GM11168 (cell line): ENCODE measurements around the gene NSMF.

Experiments
- in situ Hi-C: fragments of 300-500 bp; cut with MboI; formaldehyde crosslinking; loops from one replicate; pipeline ENCODE4 v1.12.0; 2022; ENCODE audit warnings: low sequenced_read_pairs; ENCODE audit not compliant: unreplicated experiment

NSMF gene

DNA sequence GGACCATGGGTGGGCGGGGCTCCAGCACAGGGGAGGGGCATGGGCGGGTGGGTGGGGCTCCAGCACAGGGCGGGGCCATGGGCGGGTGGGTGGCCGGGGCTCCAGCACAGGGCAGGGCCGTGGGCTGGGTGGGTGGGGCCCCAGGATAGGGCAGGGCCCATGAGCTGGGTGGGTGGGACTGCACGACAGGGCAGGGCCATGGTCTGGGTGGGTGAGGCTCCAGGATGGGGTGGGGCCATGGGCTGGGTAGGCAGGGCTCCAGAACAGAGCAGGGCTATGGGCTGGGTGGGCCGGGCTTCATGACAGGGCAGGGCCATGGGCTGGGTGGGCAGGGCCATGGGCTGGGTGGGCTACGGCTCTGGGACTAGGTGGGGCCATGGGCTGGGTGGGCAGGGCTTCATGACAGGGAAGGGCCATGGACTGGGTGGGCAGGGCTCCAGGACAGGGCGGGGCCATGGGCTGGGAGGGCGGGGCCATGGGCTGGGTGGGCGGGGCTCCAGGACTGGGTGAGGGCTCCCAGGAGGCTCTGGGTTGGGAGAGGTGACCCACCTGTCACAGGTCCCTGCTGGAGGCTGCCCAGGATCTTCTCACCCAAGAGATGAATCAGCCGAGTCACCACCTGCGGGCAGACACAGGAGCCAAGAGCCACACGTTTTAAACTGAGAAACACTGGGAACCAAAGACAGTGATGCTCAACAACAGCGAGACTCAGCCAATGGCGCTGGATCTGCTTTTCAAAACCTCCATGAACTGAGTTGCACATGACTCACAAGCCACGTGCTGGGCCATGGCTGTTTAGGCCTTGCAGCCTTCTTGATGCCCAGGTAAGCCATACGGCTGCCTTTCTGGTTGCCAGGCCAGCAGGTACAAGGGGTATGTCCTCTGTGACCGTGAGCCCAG lies 33.6 kb upstream of the NSMF start:
- in situ Hi-C loops: no loop called here

DNA sequence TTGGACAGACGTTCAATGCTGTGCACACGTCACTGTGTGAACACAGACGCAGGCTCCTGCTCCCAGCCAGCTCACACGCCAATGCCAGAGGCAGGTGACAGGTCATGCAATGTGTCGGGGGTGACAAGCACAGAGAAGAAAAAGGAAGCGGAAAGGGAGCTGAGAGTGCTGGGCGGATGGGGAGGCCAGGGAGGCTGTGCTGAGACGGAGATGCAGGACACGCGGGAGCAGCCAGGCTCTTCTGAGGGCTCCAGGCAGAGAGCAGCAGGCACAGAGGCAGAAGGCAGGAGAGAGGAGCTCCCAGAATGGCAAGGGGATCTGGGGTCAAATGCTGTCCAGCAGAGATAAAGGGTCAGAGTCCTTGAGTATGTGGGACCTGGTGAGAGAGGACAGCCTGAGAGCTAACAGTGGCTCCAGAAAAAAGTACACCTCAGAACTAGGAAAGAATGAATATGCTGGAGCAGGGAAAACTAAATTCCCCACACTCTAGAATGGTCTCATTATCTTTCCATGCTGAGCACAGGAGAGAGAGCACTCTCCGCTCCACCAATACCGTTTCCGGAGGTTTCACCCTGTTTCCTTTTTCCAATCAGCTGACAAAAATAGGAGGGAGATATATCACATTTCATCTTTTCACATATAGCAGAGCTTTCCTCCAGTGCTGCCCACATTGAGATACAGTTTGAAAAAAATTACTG lies 32.8 kb upstream of the NSMF start:
- in situ Hi-C loops: no loop called here

DNA sequence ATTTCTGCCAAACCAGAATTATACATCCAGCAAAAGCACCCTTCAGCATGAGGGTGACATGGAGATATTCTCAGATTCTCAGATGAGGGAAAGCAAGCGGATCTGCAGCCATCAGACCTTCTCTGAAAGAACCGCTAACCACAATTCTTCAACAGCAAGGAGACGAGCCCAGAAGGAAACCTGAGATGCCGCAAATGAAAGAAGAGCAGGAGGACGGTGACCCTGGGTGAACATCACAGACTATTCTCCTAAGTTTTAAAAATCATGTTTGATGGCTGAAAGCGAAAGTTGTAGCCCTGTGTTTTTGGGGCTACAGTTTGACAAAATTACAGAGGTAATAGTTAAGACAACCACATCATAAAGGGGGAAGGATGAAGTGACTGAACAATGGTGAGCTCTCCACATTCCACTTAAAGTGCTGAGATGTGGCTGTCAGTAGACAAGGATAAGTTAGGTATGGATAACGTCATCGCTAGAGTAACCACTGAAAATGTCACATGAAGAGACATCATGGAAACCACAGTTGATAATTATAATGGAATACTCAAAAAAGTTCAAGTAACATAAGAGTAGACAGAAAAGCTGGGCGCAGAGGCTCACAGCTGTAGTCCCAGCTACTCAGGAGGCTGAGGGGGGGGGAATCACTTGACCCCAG lies 31.5 kb upstream of the NSMF start:
- in situ Hi-C loops: no loop called here

DNA sequence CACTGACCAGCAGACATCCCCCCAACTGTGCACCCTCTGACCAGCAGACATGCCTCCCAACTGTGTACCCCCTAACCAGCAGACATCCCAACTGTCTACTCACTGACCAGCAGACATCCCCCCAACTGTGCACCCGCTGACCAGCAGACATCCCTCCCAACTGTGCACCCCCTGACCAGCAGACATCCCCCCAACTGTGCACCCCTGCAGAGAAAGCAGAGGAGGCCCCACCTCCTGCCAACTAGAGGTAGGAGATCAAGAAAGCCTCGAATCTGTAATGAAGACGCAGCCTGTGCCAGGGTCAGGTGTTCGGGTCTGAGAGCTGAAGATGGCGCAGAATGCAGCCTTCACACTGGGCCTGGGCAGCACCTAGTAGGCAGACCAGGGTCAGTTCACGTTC lies 29.8 kb upstream of the NSMF start:
- in situ Hi-C loops: no loop called here

DNA sequence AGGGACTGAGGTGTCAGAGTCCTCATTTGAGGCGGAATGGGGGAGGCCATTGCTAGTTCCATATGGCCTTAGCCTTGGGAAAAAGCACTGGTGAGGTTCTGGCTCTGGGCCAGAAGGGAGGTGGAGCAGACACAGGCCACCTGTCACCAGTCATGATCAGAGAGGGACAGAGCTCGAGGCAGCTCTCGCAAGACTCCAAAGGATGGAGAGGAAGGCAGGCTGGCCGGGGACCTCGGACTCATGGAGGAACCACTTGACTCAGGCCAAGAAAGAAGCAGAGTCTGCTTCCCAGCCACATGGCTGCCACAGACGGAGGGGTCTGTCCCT lies 29.2 kb upstream of the NSMF start:
- in situ Hi-C loops: no loop called here

DNA sequence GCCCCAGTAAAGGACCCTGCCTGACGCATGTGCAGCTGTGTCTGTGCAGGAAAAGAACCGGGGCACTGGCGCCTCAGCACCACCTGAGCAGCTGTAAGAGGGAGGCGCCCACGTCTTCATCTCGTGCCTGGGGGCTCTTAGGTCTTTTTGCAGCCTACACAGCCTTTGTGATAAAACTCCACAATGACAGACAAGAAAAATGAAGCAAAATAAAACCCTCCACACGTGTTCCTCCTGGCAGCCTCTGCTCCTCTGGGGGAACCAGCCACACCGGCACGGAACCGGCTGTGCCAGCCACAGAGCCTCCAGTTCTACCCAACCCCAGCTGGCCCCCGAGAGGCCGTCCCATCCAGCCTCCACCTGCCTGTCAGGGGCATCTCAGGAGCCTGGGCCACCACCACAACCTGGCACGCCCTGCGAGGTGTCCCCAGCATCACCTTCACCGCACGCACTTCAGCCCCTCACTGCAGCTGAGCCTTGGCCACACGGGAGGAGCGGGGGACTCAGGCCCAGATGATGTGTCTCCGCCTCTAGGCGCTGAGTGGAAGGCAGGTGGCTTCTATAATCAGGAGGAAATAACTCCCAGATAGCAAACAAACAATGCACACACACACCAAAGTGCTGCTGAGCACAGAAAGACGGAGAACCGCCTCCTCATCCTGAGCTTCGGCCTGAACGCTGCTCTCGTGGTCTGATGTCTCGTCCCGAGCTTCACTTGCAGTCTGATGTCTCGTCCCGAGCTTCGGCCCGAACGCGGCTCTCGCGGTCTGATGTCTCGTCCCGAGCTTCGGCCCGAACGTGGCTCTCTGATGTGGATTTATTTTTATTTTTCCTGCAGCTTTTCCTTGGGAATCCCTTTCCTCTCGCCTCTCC lies 28.6 kb upstream of the NSMF start:
- in situ Hi-C loops: no loop called here

DNA sequence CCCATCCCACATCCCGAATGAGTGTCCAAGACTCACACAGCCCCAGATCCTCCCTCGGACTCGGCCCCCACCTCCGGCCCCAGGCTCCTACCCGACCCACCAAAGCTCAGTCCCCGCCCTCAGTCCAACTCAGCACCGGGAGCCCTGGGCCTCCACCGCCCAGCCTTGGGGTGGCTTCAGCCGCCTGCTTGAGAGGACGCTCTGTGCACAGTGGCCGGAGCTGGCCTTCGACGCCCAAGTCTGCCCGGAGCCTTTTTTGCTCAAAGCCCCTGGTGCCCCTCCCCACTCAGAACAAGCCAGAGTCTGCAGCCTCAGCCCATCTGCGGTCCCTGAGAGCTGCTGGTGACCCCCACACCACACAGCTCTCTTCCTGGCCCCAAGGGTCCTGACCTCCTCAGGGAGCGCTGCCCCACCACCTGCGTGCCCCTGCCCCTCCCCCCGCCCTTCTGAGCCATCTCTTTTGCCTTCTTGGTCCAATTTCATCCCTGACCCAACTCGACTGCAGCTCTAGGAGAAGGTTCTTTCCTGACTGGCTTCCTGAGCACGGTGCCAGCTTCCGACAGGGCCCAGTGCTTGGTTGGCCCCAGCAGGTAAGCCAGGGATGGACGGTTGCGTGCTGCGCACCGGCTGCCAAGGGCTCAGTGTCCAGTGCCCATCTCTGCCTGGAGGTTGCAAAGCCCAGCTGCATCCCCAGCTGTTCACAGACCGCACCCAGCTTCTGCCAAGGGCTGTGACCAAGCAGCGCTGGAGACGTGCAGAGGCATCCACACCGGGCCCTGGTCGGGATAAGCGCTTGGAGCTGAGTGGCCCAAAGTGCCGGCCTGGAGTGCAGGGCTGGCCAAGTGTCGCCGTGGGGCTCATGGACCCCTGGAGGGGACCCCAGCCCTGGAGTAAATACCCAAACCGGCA lies 27.7 kb upstream of the NSMF start:
- in situ Hi-C loops: no loop called here

DNA sequence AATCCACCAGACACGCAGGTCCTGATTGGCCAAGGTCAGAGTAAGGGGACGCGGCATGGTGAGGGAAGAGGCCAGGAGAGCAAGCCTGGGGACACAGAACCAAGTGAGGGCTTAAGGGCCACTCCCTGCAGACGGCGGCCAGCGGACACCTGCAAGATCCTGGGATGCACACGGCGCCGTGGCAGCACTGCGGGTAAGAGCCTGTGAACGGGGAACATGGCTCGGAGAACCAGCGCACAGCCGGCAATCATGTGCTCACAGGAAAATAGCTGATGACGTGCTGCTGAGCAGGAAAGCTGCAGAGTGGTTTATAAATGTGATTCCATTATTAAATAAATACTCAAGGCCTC lies 27.0 kb upstream of the NSMF start:
- in situ Hi-C loops: no loop called here

DNA sequence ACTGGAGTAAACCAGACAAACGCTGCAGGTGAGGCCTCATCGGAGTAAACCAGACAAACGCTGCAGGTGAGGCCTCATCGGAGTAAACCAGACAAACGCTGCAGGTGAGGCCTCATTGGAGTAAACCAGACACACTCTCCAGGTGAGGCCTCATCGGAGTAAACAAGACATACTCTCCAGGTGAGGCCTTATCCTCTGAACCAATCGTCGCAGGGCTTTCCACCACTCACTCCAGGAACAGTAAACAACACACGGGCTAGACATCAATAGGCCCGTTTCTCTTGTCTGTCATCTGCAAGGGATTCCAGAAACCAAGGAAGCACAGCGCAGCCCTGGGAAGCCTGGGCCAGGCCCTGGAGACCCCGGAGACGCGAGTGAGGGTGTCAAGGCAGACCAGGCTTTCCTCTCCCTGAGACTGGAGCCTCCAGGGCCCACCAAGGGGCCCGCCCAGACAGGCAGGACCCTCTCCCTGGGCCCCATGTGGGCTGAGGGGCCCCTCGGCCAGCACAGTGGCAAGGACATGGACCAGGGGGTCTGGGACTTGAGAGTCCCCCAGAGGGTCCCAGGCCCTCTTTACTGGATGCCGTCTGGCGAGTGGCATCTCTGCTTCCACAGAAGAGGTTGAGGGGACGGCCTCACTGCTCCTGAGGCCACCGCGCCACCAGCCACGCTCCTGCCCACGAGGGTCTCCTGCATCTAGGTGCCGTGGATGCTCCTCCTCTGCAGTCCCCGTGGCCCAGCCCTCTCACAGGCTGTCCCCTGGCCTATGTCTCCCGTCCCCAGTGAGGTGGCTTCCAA lies 26.4 kb upstream of the NSMF start:
- in situ Hi-C loops: no loop called here

DNA sequence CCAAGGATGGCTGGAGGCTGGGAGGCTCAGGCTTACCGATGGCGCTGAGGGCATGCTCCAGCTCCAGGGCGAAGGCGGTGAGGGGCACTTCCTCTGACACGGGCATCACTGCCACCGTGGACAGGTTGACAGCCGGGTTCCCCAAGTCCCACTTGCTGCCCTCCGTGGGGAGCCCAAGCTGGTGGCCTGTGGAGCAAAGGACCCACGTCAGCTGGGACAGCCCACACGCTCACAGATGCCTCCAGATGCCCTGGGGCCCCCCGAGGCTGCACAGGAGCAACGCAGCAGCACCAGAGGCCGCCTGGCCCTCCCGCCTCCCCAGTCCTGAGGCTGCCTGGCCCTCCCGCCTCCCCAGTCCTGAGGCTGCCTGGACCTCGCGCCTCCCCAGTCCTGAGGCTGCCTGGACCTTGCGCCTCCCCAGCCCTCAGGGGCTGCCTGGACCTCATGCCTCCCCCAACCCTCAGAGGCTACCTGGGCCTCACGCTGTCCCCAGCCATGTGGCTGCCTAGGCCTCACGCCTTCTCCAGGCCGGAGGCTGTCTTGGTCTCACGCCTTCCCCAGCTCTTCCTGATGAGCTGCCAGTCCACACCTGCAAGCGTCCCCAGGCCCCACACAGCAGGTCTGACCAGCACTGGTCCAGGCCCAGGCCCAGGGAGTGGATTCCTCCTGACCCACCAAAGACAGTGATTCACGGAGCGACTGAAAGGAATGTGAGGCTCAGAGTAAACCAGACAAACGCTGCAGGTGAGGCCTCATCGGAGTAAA lies 25.6 kb upstream of the NSMF start:
- in situ Hi-C loops: no loop called here

DNA sequence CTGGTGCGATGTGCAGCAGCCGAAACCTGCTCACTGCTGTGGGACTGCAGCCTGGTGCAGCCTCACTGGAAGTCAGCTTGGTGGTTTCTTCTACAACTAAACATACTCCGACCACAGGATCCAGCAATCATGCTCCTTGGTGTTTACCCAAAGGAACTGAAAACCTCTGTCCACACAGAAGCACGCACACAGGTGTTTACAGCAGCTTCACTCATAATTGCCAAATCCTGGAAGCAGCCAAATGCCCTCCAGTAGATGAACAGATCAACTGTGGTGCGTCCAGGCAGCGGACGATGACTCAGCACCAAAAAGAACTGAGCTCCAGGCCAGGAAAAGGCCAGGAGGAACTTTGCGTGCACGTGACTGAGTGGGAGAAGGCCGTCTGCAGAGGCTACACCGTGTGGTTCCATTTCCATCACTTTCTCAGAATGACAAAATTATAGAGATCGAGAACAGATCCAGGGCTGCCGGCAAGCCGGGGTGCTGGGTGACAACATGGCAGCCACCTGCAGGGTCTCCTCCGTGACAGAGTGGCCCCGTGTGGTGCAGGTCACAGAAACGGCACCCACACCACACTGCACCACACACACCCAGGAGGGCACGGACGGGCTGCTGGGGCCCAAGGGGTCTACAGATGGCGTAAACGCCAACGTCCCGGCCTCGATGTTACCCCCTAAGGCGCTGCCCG lies 23.1 kb upstream of the NSMF start:
- in situ Hi-C loops: no loop called here

DNA sequence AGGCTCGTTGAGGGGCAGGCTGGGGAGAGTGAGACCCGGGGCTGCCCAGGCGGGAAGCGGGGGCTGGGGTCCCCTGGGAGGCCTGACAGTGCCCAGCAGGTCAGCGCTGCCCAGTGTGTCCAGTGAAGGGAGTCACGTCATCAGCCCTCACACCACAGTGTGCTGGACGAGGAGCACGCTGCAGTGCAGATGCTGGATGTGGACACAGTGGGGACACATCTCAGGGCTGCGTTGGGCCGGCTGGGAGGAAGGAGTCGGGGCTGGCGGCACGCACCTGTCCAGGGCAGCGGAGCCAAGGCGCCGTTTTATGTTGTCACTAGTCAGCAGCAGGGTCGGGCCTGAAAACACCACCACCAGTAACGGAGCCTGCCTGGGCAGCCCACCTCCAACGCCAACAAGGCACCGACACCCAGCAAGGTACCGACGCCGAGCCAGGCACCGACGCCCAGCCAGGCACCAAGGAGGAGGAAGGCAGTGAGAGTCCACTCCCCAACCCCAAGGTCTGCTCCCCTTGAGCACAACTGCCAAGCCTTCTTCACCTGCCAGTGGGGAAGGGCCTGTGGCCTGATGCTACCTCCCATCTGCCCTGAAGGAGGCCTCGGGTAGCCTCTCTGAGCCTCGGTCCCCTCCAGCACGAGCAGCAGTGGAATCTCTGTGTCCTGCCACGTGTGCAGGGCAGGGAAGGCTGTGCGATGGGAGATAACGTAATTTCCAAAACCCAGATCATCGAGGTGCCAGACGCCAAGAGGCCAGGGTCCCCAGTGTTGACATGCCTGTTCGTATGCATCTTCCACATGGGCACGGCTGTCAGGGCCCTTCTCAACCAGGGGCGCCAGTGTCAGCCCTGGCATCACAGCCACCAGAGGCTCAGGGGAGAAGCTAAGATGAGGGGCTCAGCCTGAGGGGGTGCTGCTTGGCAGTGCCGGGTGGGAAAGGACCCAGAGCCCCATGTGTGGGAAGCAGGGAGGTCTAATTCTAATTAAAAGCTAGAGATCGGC lies 21.9 kb upstream of the NSMF start:
- in situ Hi-C loops: no loop called here

DNA sequence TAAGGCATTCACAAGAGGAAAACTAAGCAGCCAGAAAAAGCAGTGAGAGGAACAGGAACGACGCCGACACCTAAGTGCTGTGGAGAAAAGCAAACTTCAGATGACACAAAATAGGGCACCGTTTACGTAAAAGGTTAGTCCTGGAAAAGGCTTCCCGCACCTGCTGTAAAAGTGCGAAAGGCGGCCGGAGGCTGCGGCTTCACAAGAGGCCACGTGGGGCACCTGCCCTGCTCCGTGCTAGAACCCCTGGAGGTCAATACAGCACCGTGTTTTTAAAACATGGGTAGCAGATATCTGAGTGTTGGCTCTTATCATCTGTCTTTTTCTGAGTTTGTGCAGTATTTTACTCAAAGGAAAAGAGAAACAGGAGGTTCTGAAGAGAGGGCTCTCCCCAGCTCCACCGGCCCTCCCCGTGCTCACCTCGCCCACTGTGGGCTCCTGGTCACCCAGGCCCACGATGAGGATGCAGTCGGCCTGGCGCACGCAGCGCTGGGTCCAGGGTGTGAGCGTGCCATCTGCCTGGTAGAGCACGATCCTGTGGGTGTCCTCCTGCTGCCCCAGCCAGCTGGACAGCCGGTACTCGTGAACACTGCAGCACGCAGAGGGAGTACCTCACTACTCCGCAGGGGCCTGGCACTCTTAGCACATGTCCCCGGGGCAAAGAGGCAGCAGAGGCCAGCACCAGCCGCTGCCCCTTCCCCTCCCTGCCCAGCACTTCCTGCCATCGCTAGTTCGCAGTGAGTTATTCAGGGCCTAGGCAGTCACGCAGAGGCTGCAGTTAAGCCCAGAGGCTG lies 21.0 kb upstream of the NSMF start:
- in situ Hi-C loops: no loop called here

DNA sequence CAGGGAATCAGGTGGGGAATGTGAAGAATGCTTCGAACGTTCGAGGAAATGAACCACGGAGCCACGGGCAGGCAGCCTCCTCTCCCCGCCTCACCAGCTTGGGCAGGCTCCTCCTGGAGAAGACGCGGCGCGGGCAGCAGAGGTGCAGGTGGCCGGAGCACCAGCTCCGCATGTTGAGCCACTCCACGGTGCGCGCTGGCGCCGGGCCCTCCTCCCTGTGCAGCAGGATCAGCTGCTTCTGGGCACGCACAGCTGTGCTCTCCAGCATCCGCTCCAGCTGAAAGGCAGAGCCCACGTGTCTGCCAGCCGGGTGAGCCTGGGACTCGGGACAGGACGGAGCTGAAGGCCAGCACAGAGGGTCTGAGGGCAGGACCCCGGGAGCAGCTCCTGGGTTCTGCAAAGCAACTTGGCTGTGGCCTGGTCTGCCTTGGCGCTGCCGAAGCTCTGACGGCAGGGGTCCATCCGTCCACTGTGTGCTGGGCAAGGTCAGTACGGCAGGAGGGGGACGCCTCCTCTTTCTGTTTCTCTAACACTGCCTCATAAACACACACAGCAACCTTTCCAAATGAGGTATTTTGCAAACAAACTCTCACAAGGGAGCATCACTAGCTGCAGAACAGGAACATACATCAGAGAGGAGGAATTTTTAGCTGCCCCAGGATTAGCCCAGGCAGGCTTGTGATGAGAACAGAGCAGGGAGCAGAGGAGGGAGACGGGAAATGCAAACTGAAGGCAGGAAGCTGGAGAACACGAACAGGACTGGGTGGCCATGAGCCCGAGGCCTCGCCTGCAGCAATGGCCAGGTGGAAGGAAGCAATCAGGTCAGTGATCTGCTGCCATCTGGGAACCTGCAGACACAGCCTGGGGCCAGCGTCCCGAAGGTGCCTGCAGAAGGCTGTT lies 20.1 kb upstream of the NSMF start:
- in situ Hi-C loops: no loop called here

DNA sequence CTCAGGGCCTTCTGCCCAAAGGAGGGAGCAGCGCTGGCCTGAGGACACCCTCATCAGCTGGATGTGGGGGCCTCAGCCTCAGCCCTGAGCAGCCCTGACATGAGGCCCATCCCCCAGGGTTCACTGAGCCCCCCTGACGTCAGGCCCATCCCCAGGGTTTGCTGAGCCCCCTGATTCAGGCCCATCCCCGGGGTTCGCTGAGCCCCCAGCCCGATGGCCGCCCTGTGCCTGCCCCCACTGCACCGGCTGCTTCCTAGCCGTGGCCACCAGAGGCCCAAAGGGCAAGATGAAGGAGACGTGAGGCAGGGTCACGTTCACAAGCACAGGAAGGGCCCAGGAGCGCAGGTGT lies 19.5 kb upstream of the NSMF start:
- in situ Hi-C loops: no loop called here
